ENCODE results near the gene SLC26A8. TPM values are rescaled to one million over a fixed set of nuclear protein-coding genes. Genes with fewer than 3 reads are reported as not detected.

SLC26A8 gene
- total RNA-seq, 2 experiments from 2014 or later: not detected

- CTCF ChIA-PET: interaction anchor here (0.7 kb wide), 1 partner anchor 876 kb away, joined by 3 read pairs; no protein-coding TSS in a partner anchor
- Histone ChIP-seq H3K4me1 (ENCODE audit: insufficient read depth, low read length) (no peaks in the 10 kb centered on the region), H3K27me3 (ENCODE audit: control insufficient read depth in 1 of 2, insufficient read depth in 2 of 2, low read length in 2 of 2) (peaks cover 0 to 3% of the 10 kb centered on the region in 2 experiments), H3K9me3 (ENCODE audit: control insufficient read depth in 1 of 2, insufficient read depth in 1 of 2, low read length in 2 of 2) (no peaks in the 10 kb centered on the region), H3K36me3 (ENCODE audit: insufficient read depth, low read length) (no peaks in the 10 kb centered on the region), H3K4me3 (ENCODE audit: low read length) (no peak overlapping the region), H3K27ac (ENCODE audit: low read depth in 1 of 2, low read length in 2 of 2) (no peak overlapping the region)
- Mint-ChIP-seq H3K27me3 (peaks cover 11% of the 10 kb centered on the region), H3K27ac (no peak overlapping the region), H3K4me3 (no peak overlapping the region), H3K4me1 (ENCODE audit: low read depth) (no peaks in the 10 kb centered on the region), H3K36me3 (ENCODE audit: low read depth) (no peaks in the 10 kb centered on the region), H3K9me3 (no peaks in the 10 kb centered on the region)
- peak in 4 of 14 experiments; percentile 5 to 27 (median 12) for DNase-seq
- no peak for TF ChIP-seq CTCF (IDR thresholded peaks at IDR 0.05)
- intact Hi-C loops (cut with DNase I, micrococcal nuclease): no loop called here
- no peak for ATAC-seq (ENCODE audit: poor library complexity)
- POLR2A ChIA-PET: no interaction called here
These were observed 68.5 kb downstream of the SLC26A8 start for GRCh38 chr6:35955970-35956369.

- H3K27ac ChIP-seq (ENCODE audit: low read depth in 1 of 2, low read length in 2 of 2): no peak overlapping the region
- CTCF ChIA-PET: interaction anchor here (0.7 kb wide), 1 partner anchor 875 kb away, joined by 3 read pairs; no protein-coding TSS in a partner anchor
- no peaks in the 10 kb centered on the region for H3K36me3 Mint-ChIP-seq (ENCODE audit: low read depth)
- peaks cover 0 to under 1% of the 10 kb centered on the region in 2 experiments for H3K27me3 ChIP-seq (ENCODE audit: control insufficient read depth in 1 of 2, insufficient read depth in 2 of 2, low read length in 2 of 2)
- no peaks in the 10 kb centered on the region for H3K36me3 ChIP-seq (ENCODE audit: insufficient read depth, low read length)
- no peak for ATAC-seq (ENCODE audit: poor library complexity)
- H3K9me3 ChIP-seq (ENCODE audit: control insufficient read depth in 1 of 2, insufficient read depth in 1 of 2, low read length in 2 of 2): no peaks in the 10 kb centered on the region
- DNase-seq: no peak
- H3K4me3 ChIP-seq (ENCODE audit: low read length): no peak overlapping the region
- no peak overlapping the region for H3K27ac Mint-ChIP-seq
- no peak overlapping the region for H3K4me3 Mint-ChIP-seq
- H3K27me3 Mint-ChIP-seq: peaks cover 11% of the 10 kb centered on the region
- intact Hi-C loops (cut with DNase I, micrococcal nuclease): no loop called here
- no peaks in the 10 kb centered on the region for H3K4me1 Mint-ChIP-seq (ENCODE audit: low read depth)
- POLR2A ChIA-PET: no interaction called here
- no peaks in the 10 kb centered on the region for H3K4me1 ChIP-seq (ENCODE audit: insufficient read depth, low read length)
- H3K9me3 Mint-ChIP-seq: no peaks in the 10 kb centered on the region
- TF ChIP-seq CTCF (IDR thresholded peaks at IDR 0.05): no peak
These were observed 68.9 kb downstream of the SLC26A8 start for GRCh38 chr6:35955521-35955920.

GRCh38 chr6:35955071-35955470, 69.4 kb downstream of the SLC26A8 start:
- Mint-ChIP-seq H3K27me3 (peaks cover 11% of the 10 kb centered on the region), H3K27ac (no peak overlapping the region), H3K9me3 (no peaks in the 10 kb centered on the region), H3K4me3 (no peak overlapping the region), H3K4me1 (ENCODE audit: low read depth) (no peaks in the 10 kb centered on the region), H3K36me3 (ENCODE audit: low read depth) (no peaks in the 10 kb centered on the region)
- Histone ChIP-seq H3K4me1 (ENCODE audit: insufficient read depth, low read length) (no peaks in the 10 kb centered on the region), H3K27ac (ENCODE audit: low read depth in 1 of 2, low read length in 2 of 2) (no peak overlapping the region), H3K4me3 (ENCODE audit: low read length) (no peak overlapping the region), H3K9me3 (ENCODE audit: control insufficient read depth in 1 of 2, insufficient read depth in 1 of 2, low read length in 2 of 2) (no peaks in the 10 kb centered on the region), H3K27me3 (ENCODE audit: control insufficient read depth in 1 of 2, insufficient read depth in 2 of 2, low read length in 2 of 2) (no peaks in the 10 kb centered on the region), H3K36me3 (ENCODE audit: insufficient read depth, low read length) (no peaks in the 10 kb centered on the region)
- no peak for DNase-seq
- ChIA-PET CTCF (no interaction called here), POLR2A (no interaction called here)
- intact Hi-C loops (cut with DNase I, micrococcal nuclease): no loop called here
- no peak for ATAC-seq (ENCODE audit: poor library complexity)
- TF ChIP-seq CTCF (IDR thresholded peaks at IDR 0.05): no peak
